ENCODE measurements around the gene ADAMTSL1. TPM values are rescaled to one million over a fixed set of nuclear protein-coding genes. Genes with fewer than 3 reads are reported as not detected.

Gene ADAMTSL1
- total RNA-seq, 1 experiment from 2014 or later = 1.2 TPM

DNA sequence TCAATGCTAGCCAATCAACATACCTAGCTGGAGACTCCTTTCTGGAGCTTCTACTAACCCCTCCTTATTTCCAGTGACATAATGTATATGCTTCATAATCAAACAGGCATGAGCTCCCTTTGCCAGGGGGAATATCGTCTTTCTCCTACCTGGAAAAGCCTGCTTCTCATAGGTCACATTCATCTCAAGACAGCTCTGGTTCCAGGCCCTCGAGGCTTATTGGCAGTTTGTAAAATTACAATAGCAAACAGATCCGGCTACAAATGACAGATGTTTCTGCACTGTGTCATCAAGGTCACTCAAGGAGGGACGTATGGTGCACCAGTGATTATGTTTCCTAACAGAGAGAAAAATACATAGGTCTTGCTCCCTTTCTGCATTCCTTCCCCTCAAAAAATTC lies 419.1 kb downstream of the ADAMTSL1 start:
- Histone ChIP-seq H3K56ac (ENCODE audit: insufficient read length, low read depth, low read length) (no peak overlapping the region), H3K27me3 (ENCODE audit: insufficient read depth, low read length) (no peaks in the 10 kb centered on the region), H3K18ac (ENCODE audit: insufficient read length, low read depth, low read length) (no peak overlapping the region), H4K8ac (replicated peaks; ENCODE audit: insufficient read length, low read depth, low read length) (no peak overlapping the region), H2BK20ac (ENCODE audit: low read depth, low read length, poor library complexity, severe bottlenecking) (no peak overlapping the region), H4K5ac (ENCODE audit: insufficient read length, low read depth, low read length) (no peak overlapping the region), H4K20me1 (ENCODE audit: control insufficient read depth, insufficient read depth, insufficient read length) (no peaks in the 10 kb centered on the region), H2AFZ (ENCODE audit: low read length) (no peak overlapping the region), H3K23me2 (ENCODE audit: insufficient read length, low read depth, low read length, poor library complexity, severe bottlenecking) (no peaks in the 10 kb centered on the region), H3K79me1 (ENCODE audit: insufficient read depth, low read depth, low read length, poor library complexity, severe bottlenecking) (no peaks in the 10 kb centered on the region), H3K27ac (ENCODE audit: insufficient read length, low read depth, low read length) (no peak overlapping the region), H3K9ac (ENCODE audit: extremely low read depth, insufficient read length, low read length) (no peak overlapping the region), H3K14ac (ENCODE audit: insufficient read depth, low read length) (no peak overlapping the region), H3T11ph (ENCODE audit: low read length) (no peak overlapping the region), H2BK5ac (ENCODE audit: insufficient read length, low read length) (no peak overlapping the region), H2BK120ac (ENCODE audit: low read depth, low read length, poor library complexity, severe bottlenecking) (no peak overlapping the region), H3K23ac (ENCODE audit: insufficient read length, low read depth, low read length) (no peak overlapping the region), H2AK5ac (ENCODE audit: insufficient read length, low read length) (no peak overlapping the region), H3K9me3 (ENCODE audit: control insufficient read depth, low read depth, low read length) (peaks cover 12% of the 10 kb centered on the region), H3K79me2 (ENCODE audit: insufficient read depth, low read length) (no peaks in the 10 kb centered on the region), H3K4me1 (ENCODE audit: insufficient read depth, low read length) (0 out of 2 replicates have a peak, but pooled peaks cover 4% of the 10 kb centered on the region), H3K4me2 (ENCODE audit: insufficient read depth, insufficient read length, low read length) (no peak overlapping the region), H2BK12ac (ENCODE audit: insufficient read length, low read depth, low read length) (no peak overlapping the region), H4K91ac (ENCODE audit: insufficient read length, low read depth, low read length) (no peak overlapping the region), H2BK15ac (ENCODE audit: low read depth, low read length) (no peak overlapping the region), H3K4ac (ENCODE audit: low read depth, low read length) (no peak overlapping the region)
- peaks cover 16 to 25% of the 10 kb centered on the region in 2 experiments for H3K9me3 Mint-ChIP-seq
- peaks cover 9 to 18% (median 10%) of the 10 kb centered on the region in 3 experiments for H3K36me3 Mint-ChIP-seq (ENCODE audit: insufficient read depth in 1 of 3, low read depth in 3 of 3)
- peaks cover 12 to 13% of the 10 kb centered on the region in 2 experiments for H3K4me1 Mint-ChIP-seq
- H3K4me3 Mint-ChIP-seq = no peak overlapping the region
- 0 out of 7 replicates have a peak overlapping the region, but pooled peaks of 1 of the 3 experiments have one; percentile 45 for H3K27ac Mint-ChIP-seq
- no peaks in the 10 kb centered on the region for H3K27me3 Mint-ChIP-seq (ENCODE audit: low read depth)
- no peak for DNase-seq
- TF ChIP-seq, protein P1, sequence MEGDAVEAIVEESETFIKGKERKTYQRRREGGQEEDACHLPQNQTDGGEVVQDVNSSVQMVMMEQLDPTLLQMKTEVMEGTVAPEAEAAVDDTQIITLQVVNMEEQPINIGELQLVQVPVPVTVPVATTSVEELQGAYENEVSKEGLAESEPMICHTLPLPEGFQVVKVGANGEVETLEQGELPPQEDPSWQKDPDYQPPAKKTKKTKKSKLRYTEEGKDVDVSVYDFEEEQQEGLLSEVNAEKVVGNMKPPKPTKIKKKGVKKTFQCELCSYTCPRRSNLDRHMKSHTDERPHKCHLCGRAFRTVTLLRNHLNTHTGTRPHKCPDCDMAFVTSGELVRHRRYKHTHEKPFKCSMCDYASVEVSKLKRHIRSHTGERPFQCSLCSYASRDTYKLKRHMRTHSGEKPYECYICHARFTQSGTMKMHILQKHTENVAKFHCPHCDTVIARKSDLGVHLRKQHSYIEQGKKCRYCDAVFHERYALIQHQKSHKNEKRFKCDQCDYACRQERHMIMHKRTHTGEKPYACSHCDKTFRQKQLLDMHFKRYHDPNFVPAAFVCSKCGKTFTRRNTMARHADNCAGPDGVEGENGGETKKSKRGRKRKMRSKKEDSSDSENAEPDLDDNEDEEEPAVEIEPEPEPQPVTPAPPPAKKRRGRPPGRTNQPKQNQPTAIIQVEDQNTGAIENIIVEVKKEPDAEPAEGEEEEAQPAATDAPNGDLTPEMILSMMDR (conservative IDR thresholded peaks at IDR 0.05) = no peak
- WGBS (ENCODE audit: extremely low coverage, insufficient read length, low lambda C conversion rate) = no CpG with 5 or more reads among the region's 4 CpGs

Measured in H9 (cell line).